ENCODE data around the gene SHLD1. TPM values are rescaled to one million over a fixed set of nuclear protein-coding genes. Genes with fewer than 3 reads are reported as not detected.
A peak's percentile ranks its signal among the peaks of the same experiment; 100 is the strongest.

The SHLD1 gene
- polyA plus RNA-seq, 10 donors, result 5.1 to 7.5 (median 6.2) TPM

GRCh38 chr20:5810800-5811422 lies 60.7 kb downstream of the SHLD1 start:
- peak in 1 of 3 donors; percentile 30 for DNase-seq

- DNase-seq, result no peak
Observed at GRCh38 chr20:5811746-5812145, 61.5 kb downstream of the SHLD1 start.

- DNase-seq, result no peak
Observed at GRCh38 chr20:5818346-5818681, 68.1 kb downstream of the SHLD1 start.

GRCh38 chr20:5820738-5821137 lies 70.5 kb downstream of the SHLD1 start:
- DNase-seq, result no peak

GRCh38 chr20:5821627-5822215 lies 71.5 kb downstream of the SHLD1 start:
- DNase-seq, result no peak

GRCh38 chr20:5822569-5822968 lies 72.4 kb downstream of the SHLD1 start:
- DNase-seq, result no peak

- no peak for DNase-seq
Observed at GRCh38 chr20:5825130-5825719, 75.0 kb downstream of the SHLD1 start.

GRCh38 chr20:5827098-5827853 lies 77.1 kb downstream of the SHLD1 start:
- DNase-seq, result no peak

- no peak for DNase-seq
Observed at GRCh38 chr20:5827861-5828260, 77.7 kb downstream of the SHLD1 start.

GRCh38 chr20:5829241-5829809 lies 79.1 kb downstream of the SHLD1 start:
- no peak for DNase-seq

- DNase-seq, result no peak
Observed at GRCh38 chr20:5831539-5832237, 81.5 kb downstream of the SHLD1 start.

GRCh38 chr20:5833309-5833941 lies 83.2 kb downstream of the SHLD1 start:
- no peak for DNase-seq

GRCh38 chr20:5834436-5835005 lies 84.3 kb downstream of the SHLD1 start:
- no peak for DNase-seq

GRCh38 chr20:5835321-5835821 lies 85.2 kb downstream of the SHLD1 start:
- DNase-seq, result peak in 1 of 3 donors; percentile 20

GRCh38 chr20:5835871-5836270 lies 85.7 kb downstream of the SHLD1 start:
- peak; percentile 32 to 67 (median 46) for DNase-seq

- DNase-seq, result no peak
Observed at GRCh38 chr20:5836569-5836968, 86.4 kb downstream of the SHLD1 start.

- DNase-seq, result no peak
Observed at GRCh38 chr20:5840411-5841002, 90.3 kb downstream of the SHLD1 start.

GRCh38 chr20:5841522-5841921 lies 91.3 kb downstream of the SHLD1 start:
- DNase-seq, result no peak

GRCh38 chr20:5842465-5842864 lies 92.3 kb downstream of the SHLD1 start:
- no peak for DNase-seq

GRCh38 chr20:5843054-5843592 lies 92.9 kb downstream of the SHLD1 start:
- DNase-seq, result no peak
